Measurements from ENCODE around the gene OR2T6. TPM values are rescaled to one million over a fixed set of nuclear protein-coding genes. Genes with fewer than 3 reads are reported as not detected.

OR2T6 gene
- not detected for total RNA-seq
- under 1 TPM in 1 of 2 donors, not detected in 1; 0.13 TPM for polyA plus RNA-seq
- long read RNA-seq, donor 1, result 0 reads
- long read RNA-seq, donor 2, result 0 reads

- H3K4me3 ChIP-seq (ENCODE audit: low read length in 2 of 2), result no peak within 1 kb of the TSS
- no peaks in the 10 kb centered on the region for H3K27me3 ChIP-seq (ENCODE audit: control insufficient read depth in 1 of 2, insufficient read depth in 2 of 2, low read length in 1 of 2)
- H3K9me3 ChIP-seq (ENCODE audit: control insufficient read depth, low read length), result no peaks in the 10 kb centered on the region
- no peaks in the 10 kb centered on the region for H3K4me1 ChIP-seq (ENCODE audit: control insufficient read depth in 1 of 2, insufficient read depth in 2 of 2, low read length in 2 of 2)
- intact Hi-C loops (cut with DNase I), result no loop called here
- no peak within 1 kb of the TSS for H3K27ac ChIP-seq (ENCODE audit: low read depth in 1 of 2, low read length in 2 of 2)
- DNase-seq, result no peak
- H3K36me3 ChIP-seq (ENCODE audit: control insufficient read depth in 1 of 2, insufficient read depth in 2 of 2, low read length in 1 of 2), result no peaks in the 10 kb centered on the region
- no peak for ATAC-seq (ENCODE audit: low FRiP score)
Measured at GRCh38 chr1:248375446-248375845, at the start of gene OR2T6. Gene OR2T6 (plus strand): TSS chr1:248375746. CDS start chr1:248387609, 11,863 bp downstream.

DNA sequence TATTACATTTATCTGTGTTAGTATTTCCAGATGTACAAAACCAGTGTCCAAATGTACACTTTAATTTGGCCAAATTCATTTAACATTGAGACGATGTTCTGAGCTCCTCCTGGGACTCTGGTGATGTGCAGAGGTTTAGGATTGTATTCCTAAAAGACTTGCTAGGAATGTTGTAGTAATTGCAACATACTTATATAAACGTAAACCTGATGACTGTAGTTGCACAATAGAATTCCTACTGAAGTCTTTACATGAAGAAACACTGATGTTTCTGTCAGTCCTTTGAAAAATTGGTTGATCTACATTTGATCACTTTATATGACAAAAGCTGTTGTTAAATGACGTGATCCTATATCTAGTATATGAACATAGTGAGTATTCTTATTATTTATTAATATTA lies 32.1 kb upstream of the OR2T6 start:
- H3K4me3 ChIP-seq (ENCODE audit: low read length in 2 of 2), result no peak overlapping the region
- no peak overlapping the region for H3K27ac ChIP-seq (ENCODE audit: low read depth in 1 of 2, low read length in 2 of 2)
- no peaks in the 10 kb centered on the region for H3K4me1 ChIP-seq (ENCODE audit: control insufficient read depth in 1 of 2, insufficient read depth in 2 of 2, low read length in 2 of 2)
- intact Hi-C loops (cut with DNase I), result no loop called here
- no peak for DNase-seq
- no peaks in the 10 kb centered on the region for H3K9me3 ChIP-seq (ENCODE audit: control insufficient read depth, low read length)
- no peaks in the 10 kb centered on the region for H3K27me3 ChIP-seq (ENCODE audit: control insufficient read depth in 1 of 2, insufficient read depth in 2 of 2, low read length in 1 of 2)
- no peaks in the 10 kb centered on the region for H3K36me3 ChIP-seq (ENCODE audit: control insufficient read depth in 1 of 2, insufficient read depth in 2 of 2, low read length in 1 of 2)
- ATAC-seq (ENCODE audit: low FRiP score), result no peak
- 44 to 48% methylated on average over 3 of the region's 3 CpGs for WGBS, 2 donors

GRCh38 chr1:248348475-248348874 lies 27.1 kb upstream of the OR2T6 start, which contains the start of gene OR14C36:
Gene OR14C36 (plus strand): TSS chr1:248348775. CDS start chr1:248348775, 0 bp downstream.
- ATAC-seq (ENCODE audit: low FRiP score) (no peak), DNase-seq (no peak)
- H3K27ac ChIP-seq (ENCODE audit: low read depth in 1 of 2, low read length in 2 of 2), result no peak within 1 kb of the TSS
- no peaks in the 10 kb centered on the region for H3K9me3 ChIP-seq (ENCODE audit: control insufficient read depth, low read length)
- no peaks in the 10 kb centered on the region for H3K27me3 ChIP-seq (ENCODE audit: control insufficient read depth in 1 of 2, insufficient read depth in 2 of 2, low read length in 1 of 2)
- intact Hi-C loops (cut with DNase I), result no loop called here
- H3K4me1 ChIP-seq (ENCODE audit: control insufficient read depth in 1 of 2, insufficient read depth in 2 of 2, low read length in 2 of 2), result no peaks in the 10 kb centered on the region
- 67 to 71% methylated on average over 4 of the region's 4 CpGs for WGBS, 2 donors
- H3K4me3 ChIP-seq (ENCODE audit: low read length in 2 of 2), result no peak within 1 kb of the TSS
- H3K36me3 ChIP-seq (ENCODE audit: control insufficient read depth in 1 of 2, insufficient read depth in 2 of 2, low read length in 1 of 2), result no peaks in the 10 kb centered on the region

- Histone ChIP-seq H3K9me3 (ENCODE audit: control insufficient read depth, low read length) (peaks cover 2% of the 10 kb centered on the region), H3K4me1 (ENCODE audit: control insufficient read depth in 1 of 2, insufficient read depth in 2 of 2, low read length in 2 of 2) (no peaks in the 10 kb centered on the region), H3K36me3 (ENCODE audit: control insufficient read depth in 1 of 2, insufficient read depth in 2 of 2, low read length in 1 of 2) (no peaks in the 10 kb centered on the region), H3K27me3 (ENCODE audit: control insufficient read depth in 1 of 2, insufficient read depth in 2 of 2, low read length in 1 of 2) (no peaks in the 10 kb centered on the region), H3K27ac (ENCODE audit: low read depth in 1 of 2, low read length in 2 of 2) (no peak overlapping the region), H3K4me3 (ENCODE audit: low read length in 2 of 2) (no peak overlapping the region)
- no peak for ATAC-seq (ENCODE audit: low FRiP score)
- intact Hi-C loops (cut with DNase I), result no loop called here
- no peak for DNase-seq
- WGBS, 2 donors, result 68 to 74% methylated on average over 3 of the region's 3 CpGs
Measured at GRCh38 chr1:248359415-248359814, 16.1 kb upstream of the OR2T6 start.

- no peak for ATAC-seq (ENCODE audit: low FRiP score)
- no peaks in the 10 kb centered on the region for H3K36me3 ChIP-seq (ENCODE audit: control insufficient read depth in 1 of 2, insufficient read depth in 2 of 2, low read length in 1 of 2)
- H3K27ac ChIP-seq (ENCODE audit: low read depth in 1 of 2, low read length in 2 of 2), result no peak within 1 kb of the TSS
- no peaks in the 10 kb centered on the region for H3K27me3 ChIP-seq (ENCODE audit: control insufficient read depth in 1 of 2, insufficient read depth in 2 of 2, low read length in 1 of 2)
- 45 to 58% methylated on average over 3 of the region's 3 CpGs for WGBS, 2 donors
- H3K4me3 ChIP-seq (ENCODE audit: low read length in 2 of 2), result no peak within 1 kb of the TSS
- no peaks in the 10 kb centered on the region for H3K4me1 ChIP-seq (ENCODE audit: control insufficient read depth in 1 of 2, insufficient read depth in 2 of 2, low read length in 2 of 2)
- intact Hi-C loops (cut with DNase I), result no loop called here
- DNase-seq, result no peak
- H3K9me3 ChIP-seq (ENCODE audit: control insufficient read depth, low read length), result peaks cover 2% of the 10 kb centered on the region
Measured at GRCh38 chr1:248361121-248361715, 14.3 kb upstream of the OR2T6 start, which contains the start of gene OR2T4. Gene OR2T4 (plus strand): TSS chr1:248361665. CDS start chr1:248361665, 0 bp downstream.

- H3K4me1 ChIP-seq (ENCODE audit: control insufficient read depth in 1 of 2, insufficient read depth in 2 of 2, low read length in 2 of 2), result no peaks in the 10 kb centered on the region
- ATAC-seq (ENCODE audit: low FRiP score), result no peak
- intact Hi-C loops (cut with DNase I), result no loop called here
- no peak for DNase-seq
- H3K27ac ChIP-seq (ENCODE audit: low read depth in 1 of 2, low read length in 2 of 2), result no peak overlapping the region
- no peak overlapping the region for H3K4me3 ChIP-seq (ENCODE audit: low read length in 2 of 2)
- no peaks in the 10 kb centered on the region for H3K27me3 ChIP-seq (ENCODE audit: control insufficient read depth in 1 of 2, insufficient read depth in 2 of 2, low read length in 1 of 2)
- peaks cover 3% of the 10 kb centered on the region for H3K9me3 ChIP-seq (ENCODE audit: control insufficient read depth, low read length)
- H3K36me3 ChIP-seq (ENCODE audit: control insufficient read depth in 1 of 2, insufficient read depth in 2 of 2, low read length in 1 of 2), result no peaks in the 10 kb centered on the region
Measured at GRCh38 chr1:248366609-248367008, 8.9 kb upstream of the OR2T6 start.

DNA sequence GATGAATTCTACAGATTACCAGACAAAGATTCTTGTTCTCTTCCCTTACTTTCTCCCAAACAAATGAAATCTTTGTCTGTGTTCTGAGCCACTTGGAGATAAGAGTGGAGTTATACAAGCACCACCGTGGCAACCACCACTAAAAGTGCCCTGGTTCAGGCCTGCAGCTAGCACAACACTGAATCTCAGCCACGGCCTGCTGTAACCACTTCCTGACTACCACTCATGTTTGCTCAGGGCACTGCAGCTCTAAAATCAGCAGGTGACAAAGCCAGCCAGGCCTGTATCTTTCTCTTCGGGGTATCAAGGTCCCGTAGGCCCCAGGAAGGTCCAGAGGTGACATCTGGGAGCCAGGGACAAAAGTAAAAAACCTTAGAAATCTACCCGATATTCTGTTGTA lies 3.2 kb upstream of the OR2T6 start:
- H3K36me3 ChIP-seq (ENCODE audit: control insufficient read depth in 1 of 2, insufficient read depth in 2 of 2, low read length in 1 of 2), result no peaks in the 10 kb centered on the region
- ATAC-seq (ENCODE audit: low FRiP score), result no peak
- no peaks in the 10 kb centered on the region for H3K27me3 ChIP-seq (ENCODE audit: control insufficient read depth in 1 of 2, insufficient read depth in 2 of 2, low read length in 1 of 2)
- intact Hi-C loops (cut with DNase I), result no loop called here
- no peaks in the 10 kb centered on the region for H3K4me1 ChIP-seq (ENCODE audit: control insufficient read depth in 1 of 2, insufficient read depth in 2 of 2, low read length in 2 of 2)
- H3K27ac ChIP-seq (ENCODE audit: low read depth in 1 of 2, low read length in 2 of 2), result no peak overlapping the region
- H3K9me3 ChIP-seq (ENCODE audit: control insufficient read depth, low read length), result peaks cover 1% of the 10 kb centered on the region
- 70 to 82% methylated on average over 5 of the region's 5 CpGs for WGBS, 2 donors
- H3K4me3 ChIP-seq (ENCODE audit: low read length in 2 of 2), result no peak overlapping the region
- no peak for DNase-seq

GRCh38 chr1:248373761-248374160 lies 1.8 kb upstream of the OR2T6 start:
- H3K27ac ChIP-seq (ENCODE audit: low read depth in 1 of 2, low read length in 2 of 2), result no peak overlapping the region
- H3K4me1 ChIP-seq (ENCODE audit: control insufficient read depth in 1 of 2, insufficient read depth in 2 of 2, low read length in 2 of 2), result no peaks in the 10 kb centered on the region
- no peak overlapping the region for H3K4me3 ChIP-seq (ENCODE audit: low read length in 2 of 2)
- intact Hi-C loops (cut with DNase I), result no loop called here
- H3K9me3 ChIP-seq (ENCODE audit: control insufficient read depth, low read length), result peaks cover 1% of the 10 kb centered on the region
- H3K27me3 ChIP-seq (ENCODE audit: control insufficient read depth in 1 of 2, insufficient read depth in 2 of 2, low read length in 1 of 2), result no peaks in the 10 kb centered on the region
- no peak for ATAC-seq (ENCODE audit: low FRiP score)
- WGBS, 2 donors, result 67 to 69% methylated on average over 4 of the region's 4 CpGs
- H3K36me3 ChIP-seq (ENCODE audit: control insufficient read depth in 1 of 2, insufficient read depth in 2 of 2, low read length in 1 of 2), result no peaks in the 10 kb centered on the region
- no peak for DNase-seq

DNA sequence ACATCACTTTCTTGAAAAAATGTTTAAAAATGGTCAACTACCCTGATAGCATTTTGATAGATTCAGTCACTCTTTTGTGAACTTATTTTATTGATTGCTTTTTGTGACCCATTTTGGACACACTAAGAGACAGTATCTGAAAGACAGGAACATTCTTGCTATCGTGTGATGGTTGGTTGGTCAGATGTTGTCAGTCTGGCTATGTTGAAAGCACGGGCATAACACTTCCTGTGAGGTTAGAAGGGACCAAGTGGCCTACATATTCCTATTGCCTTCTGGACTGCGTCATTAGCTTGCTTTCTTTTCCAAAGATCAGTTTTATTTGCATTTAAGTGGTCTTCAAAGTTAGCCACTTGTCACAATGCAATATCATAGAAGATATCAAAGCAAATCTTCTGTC lies 1.4 kb downstream of the OR2T6 start:
- no peak for ATAC-seq (ENCODE audit: low FRiP score)
- DNase-seq, result no peak
- H3K4me3 ChIP-seq (ENCODE audit: low read length in 2 of 2), result no peak overlapping the region
- H3K36me3 ChIP-seq (ENCODE audit: control insufficient read depth in 1 of 2, insufficient read depth in 2 of 2, low read length in 1 of 2), result no peaks in the 10 kb centered on the region
- no peak overlapping the region for H3K27ac ChIP-seq (ENCODE audit: low read depth in 1 of 2, low read length in 2 of 2)
- intact Hi-C loops (cut with DNase I), result no loop called here
- no peaks in the 10 kb centered on the region for H3K4me1 ChIP-seq (ENCODE audit: control insufficient read depth in 1 of 2, insufficient read depth in 2 of 2, low read length in 2 of 2)
- no peaks in the 10 kb centered on the region for H3K27me3 ChIP-seq (ENCODE audit: control insufficient read depth in 1 of 2, insufficient read depth in 2 of 2, low read length in 1 of 2)
- H3K9me3 ChIP-seq (ENCODE audit: control insufficient read depth, low read length), result no peaks in the 10 kb centered on the region
- whole genome bisulfite sequencing, 2 donors, result 58 to 59% methylated on average over 3 of the region's 3 CpGs
